SK-N-SH (cell line): Measurements from ENCODE around the gene ZC3H7B. TPM values are rescaled to one million over a fixed set of nuclear protein-coding genes. Genes with fewer than 3 reads are reported as not detected.
A peak's percentile ranks its signal among the peaks of the same experiment; 100 is the strongest.

Source experiments
- CTCF ChIA-PET: fragments of 300-600, 350-600 bp; formaldehyde crosslinking; extraction: SDS; loops from one replicate; lab custom pipeline; 2021; lab: Yijun Ruan, JAX
- POLR2A ChIA-PET: fragments of 350-600 bp; sonication (Branson Sonifier 250); formaldehyde crosslinking; extraction: SDS; loops from one replicate; lab custom pipeline; 2020; ENCODE audit warnings: antibody characterized with exemption, inconsistent platforms; lab: Yijun Ruan, JAX
- DNase-seq: peaks from one replicate; pipeline ENCODE4 v3.0.0; 2012
- H2AFZ ChIP-seq: fragments of 200-600 bp; sonication (generic); 2 replicates; pipeline ENCODE4 v1.8.1; 2016; ENCODE audit warnings: antibody characterized with exemption, mild to moderate bottlenecking, low read depth
- H3F3A ChIP-seq: fragments of 200-600 bp; sonication (generic); replicated peaks from 2 replicates; pipeline ENCODE3; 2016; ENCODE audit warnings: antibody characterized with exemption, mild to moderate bottlenecking; ENCODE audit not compliant: insufficient read depth
- H3K27ac ChIP-seq, 2 experiments: fragments of 200-500 bp in 1 of 2; fragments of 200-600 bp in 1 of 2; sonication (Bioruptor generic) in 1 of 2; sonication (generic), shearing (Covaris generic) in 1 of 2; 2 replicates each; pipeline versions ENCODE4 v1.5.1 to v1.6.1; 2014 to 2016; ENCODE audit warnings: low read depth in 2 of 2, inconsistent platforms in 1 of 2, low read length in 1 of 2, mild to moderate bottlenecking in 1 of 2, mixed read lengths in 1 of 2
- H3K27me3 ChIP-seq: fragments of 200-600 bp; sonication (generic), shearing (Covaris generic); 2 replicates; pipeline ENCODE4 v1.6.1; 2016; ENCODE audit warnings: mixed run types; ENCODE audit not compliant: insufficient read depth
- H3K36me3 ChIP-seq, 2 experiments: fragments of 200-500 bp in 1 of 2; fragments of 200-600 bp in 1 of 2; sonication (Bioruptor generic) in 1 of 2; sonication (generic) in 1 of 2; replicated peaks in 1 of 2; 2 replicates each; pipeline versions ENCODE3 to v1.5.1; 2014 to 2016; ENCODE audit warnings: low read length in 1 of 2, mild to moderate bottlenecking in 1 of 2; ENCODE audit not compliant: insufficient read depth in 2 of 2, control insufficient read depth in 1 of 2
- H3K4me1 ChIP-seq, 2 experiments: fragments of 200-500 bp in 1 of 2; fragments of 200-600 bp in 1 of 2; sonication (Bioruptor generic) in 1 of 2; sonication (generic), shearing (Covaris generic) in 1 of 2; 2 replicates each; pipeline versions ENCODE4 v1.5.1 to v1.6.1; 2014 to 2016; ENCODE audit warnings: low read depth in 1 of 2, low read length in 1 of 2, mixed run types in 1 of 2; ENCODE audit not compliant: insufficient read depth in 2 of 2, control insufficient read depth in 1 of 2
- H3K4me2 ChIP-seq: fragments of 200-600 bp; sonication (generic), shearing (Covaris generic); 2 replicates; pipeline ENCODE4 v1.6.1; 2017; ENCODE audit warnings: mixed run types
- H3K4me3 ChIP-seq, 2 experiments: fragments of 200-500 bp in 1 of 2; fragments of 200-600 bp in 1 of 2; sonication (Bioruptor generic) in 1 of 2; sonication (generic), shearing (Covaris generic) in 1 of 2; 2 replicates each; pipeline versions ENCODE4 v1.5.1 to v1.8.1; 2014 to 2016; ENCODE audit warnings: low read depth in 2 of 2, inconsistent platforms in 1 of 2, low read length in 1 of 2, mild to moderate bottlenecking in 1 of 2, mixed read lengths in 1 of 2, moderate library complexity in 1 of 2
- H3K79me2 ChIP-seq: fragments of 200-600 bp; sonication (generic); 2 replicates; pipeline ENCODE4 v1.8.1; 2017; ENCODE audit warnings: mild to moderate bottlenecking; ENCODE audit not compliant: insufficient read depth
- H3K9ac ChIP-seq: fragments of 200-600 bp; sonication (generic); 2 replicates; pipeline ENCODE4 v1.6.1; 2017; ENCODE audit warnings: mixed run types
- H3K9me2 ChIP-seq: fragments of 200-600 bp; sonication (generic); 2 replicates; pipeline ENCODE4 v1.6.1; 2017; ENCODE audit warnings: mixed run types
- H3K9me3 ChIP-seq: fragments of 200-600 bp; sonication (generic); 2 replicates; pipeline ENCODE4 v1.6.1; 2017; ENCODE audit warnings: mixed run types, mild to moderate bottlenecking, moderate library complexity
- H4K20me1 ChIP-seq: fragments of 200-600 bp; sonication (generic); 2 replicates; pipeline ENCODE4 v1.6.1; 2017; ENCODE audit warnings: mild to moderate bottlenecking, mixed run types; ENCODE audit not compliant: insufficient read depth
- CHD2 ChIP-seq: fragments of 150-350 bp; IDR thresholded peaks from 2 replicates; pipeline ENCODE4 v1.6.1; 2018; ENCODE audit warnings: low read length; ENCODE audit not compliant: partially characterized antibody
- EP300 ChIP-seq, 2 experiments: IDR thresholded peaks; 2 replicates each; pipeline versions ENCODE4 v1.4.0 to v1.6.1; 2012; ENCODE audit warnings: borderline replicate concordance in 1 of 2, low read depth in 1 of 2, low read length in 1 of 2
- EZH2phosphoT487 ChIP-seq: fragments of 200-600 bp; sonication (generic); IDR thresholded peaks from 2 replicates; pipeline ENCODE4 v1.6.1; 2017; ENCODE audit warnings: low read depth, mixed run types, mild to moderate bottlenecking, antibody characterized with exemption, moderate library complexity, borderline replicate concordance
- FOSL2 ChIP-seq: IDR thresholded peaks from 2 replicates; pipeline ENCODE4 v1.4.0; 2012; ENCODE audit warnings: low read depth, mild to moderate bottlenecking, moderate library complexity, borderline replicate concordance
- FOXJ3 ChIP-seq: sonication (generic); formaldehyde crosslinking; IDR thresholded peaks from 2 replicates; pipeline ENCODE4 v1.5.1; 2020; ENCODE audit warnings: mild to moderate bottlenecking, missing genetic modification reagents
- FOXM1 ChIP-seq: IDR thresholded peaks from 2 replicates; pipeline ENCODE4 v1.4.0; 2012; ENCODE audit warnings: low read depth, mild to moderate bottlenecking
- GABPA ChIP-seq: IDR thresholded peaks from 2 replicates; pipeline ENCODE4 v1.4.0; 2012; ENCODE audit warnings: low read depth, mild to moderate bottlenecking
- JUND ChIP-seq: IDR thresholded peaks from 2 replicates; pipeline ENCODE4 v1.4.0; 2012
- MEF2A ChIP-seq: IDR thresholded peaks from 2 replicates; pipeline ENCODE4 v1.4.0; 2012; ENCODE audit warnings: low read depth, borderline replicate concordance
- MXI1 ChIP-seq: IDR thresholded peaks from 2 replicates; pipeline ENCODE4 v1.6.1; 2012; ENCODE audit warnings: mild to moderate bottlenecking, low read depth, low read length, improper control_type of control experiment
- NFIC ChIP-seq: IDR thresholded peaks from 2 replicates; pipeline ENCODE4 v1.4.0; 2012; ENCODE audit warnings: borderline replicate concordance
- NRF1 ChIP-seq: IDR thresholded peaks from 2 replicates; pipeline ENCODE4 v1.6.1; 2012; ENCODE audit warnings: low read depth, mild to moderate bottlenecking, low read length
- RAD21 ChIP-seq: IDR thresholded peaks from 2 replicates; pipeline ENCODE4 v1.6.1; 2012; ENCODE audit warnings: mild to moderate bottlenecking, low read length
- RCOR1 ChIP-seq: fragments of 150-350 bp; IDR thresholded peaks from 2 replicates; pipeline ENCODE4 v1.6.1; 2017; ENCODE audit warnings: antibody characterized with exemption, low read length
- RFX5 ChIP-seq: IDR thresholded peaks from 2 replicates; pipeline ENCODE4 v1.6.1; 2012; ENCODE audit warnings: mild to moderate bottlenecking, improper control_type of control experiment, low read length
- RXRA ChIP-seq: IDR thresholded peaks from 2 replicates; pipeline ENCODE4 v1.4.0; 2012; ENCODE audit warnings: low read depth, mild to moderate bottlenecking, borderline replicate concordance
- SIN3A ChIP-seq: IDR thresholded peaks from 2 replicates; pipeline ENCODE4 v1.6.1; 2012; ENCODE audit warnings: low read depth, mild to moderate bottlenecking, low read length, moderate library complexity, borderline replicate concordance
- TAF1 ChIP-seq: IDR thresholded peaks from 2 replicates; pipeline ENCODE4 v1.6.1; 2012; ENCODE audit warnings: low read depth, mild to moderate bottlenecking, low read length, moderate library complexity, borderline replicate concordance
- TCF12 ChIP-seq: IDR thresholded peaks from 2 replicates; pipeline ENCODE4 v1.4.0; 2012
- TEAD4 ChIP-seq: IDR thresholded peaks from 2 replicates; pipeline ENCODE4 v1.4.0; 2012; ENCODE audit warnings: mild to moderate bottlenecking, borderline replicate concordance; ENCODE audit not compliant: insufficient read depth
- YY1 ChIP-seq: IDR thresholded peaks from 2 replicates; pipeline ENCODE4 v1.4.0; 2012; ENCODE audit warnings: low read depth, mild to moderate bottlenecking
- WGBS: methylation state at CpG from one replicate; pipeline ENCODE4 v1.1.6; 2017; ENCODE audit warnings: low lambda C conversion rate; 5-methylcytosine and 5-hydroxymethylcytosine counted together
- polyA plus RNA-seq, 3 experiments: library from polyadenylated mRNA; depleted of rRNA; stranded (reverse); fragments of >200 nt; gene quantifications; 2 replicates each; pipeline ENCODE4 v1.2.3, GENCODE V29; 2012
- TF ChIP-seq, protein P1 (sequence below): fragments of 150-350 bp; IDR thresholded peaks from 2 replicates; pipeline ENCODE4 v1.6.1; 2017; ENCODE audit warnings: antibody characterized with exemption, low read length, low read depth, borderline replicate concordance
- TF ChIP-seq, protein P2 (sequence below): IDR thresholded peaks from 2 replicates; pipeline ENCODE4 v1.4.0; 2012; ENCODE audit warnings: low read depth
- TF ChIP-seq, protein P3 (sequence below): fragments of 150-350 bp; IDR thresholded peaks from 2 replicates; pipeline ENCODE4 v1.6.1; 2016; ENCODE audit warnings: mild to moderate bottlenecking, low read depth, low read length
- TF ChIP-seq, protein P4 (sequence below): IDR thresholded peaks from 2 replicates; pipeline ENCODE4 v1.4.0; 2012; ENCODE audit warnings: low read depth, borderline replicate concordance

The ZC3H7B gene
- polyA plus RNA-seq, 1 of the 3 experiments (the other 2 are of a cell fraction), result 27.1 TPM

DNA sequence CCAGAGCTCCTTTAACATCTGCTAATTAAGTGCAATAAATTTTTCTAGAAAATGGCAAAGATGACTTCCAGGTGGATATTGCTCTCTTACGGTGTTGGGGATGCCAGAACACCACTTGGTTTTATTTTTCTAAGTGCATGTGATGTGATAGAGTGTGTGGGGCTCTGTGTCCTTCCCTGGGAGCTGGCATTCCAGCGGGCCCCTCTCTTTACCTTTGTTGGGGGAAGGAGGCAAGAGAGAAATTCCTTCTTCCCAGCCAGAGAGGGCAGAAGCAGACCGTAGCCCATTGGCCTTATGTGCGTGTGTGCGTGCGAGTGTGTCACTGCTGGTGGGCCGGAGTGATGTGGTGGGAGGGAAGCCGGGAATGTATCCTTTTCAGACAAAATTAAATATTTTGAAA, 97.6 kb downstream of the ZC3H7B start:
- Histone ChIP-seq H3K9me3 (no peaks in the 10 kb centered on the region), H3K27me3 (no peaks in the 10 kb centered on the region), H3K79me2 (no peaks in the 10 kb centered on the region), H3K4me1 (peaks cover 10 to 19% of the 10 kb centered on the region in 2 experiments; a peak in 2 of 4 replicates), H3K4me3 (no peak overlapping the region)
- WGBS, result 91% methylated on average over 7 of the region's 8 CpGs
- DNase-seq, result no peak
- POLR2A ChIA-PET, result no interaction called here
- TF ChIP-seq FOXJ3 (CRISPR knock-in tag), result no peak
- no peak for TF ChIP-seq GABPA
- TF ChIP-seq TEAD4, result no peak
- no peak for TF ChIP-seq FOSL2
- no peak for TF ChIP-seq TCF12
- no peak for TF ChIP-seq EP300 (IDR thresholded peaks at IDR 0.05; ENCODE audit: borderline replicate concordance in 1 of 2, low read depth in 1 of 2, low read length in 1 of 2)
- TF ChIP-seq RXRA, result no peak
- TF ChIP-seq JUND, result no peak
- TF ChIP-seq, protein P1, sequence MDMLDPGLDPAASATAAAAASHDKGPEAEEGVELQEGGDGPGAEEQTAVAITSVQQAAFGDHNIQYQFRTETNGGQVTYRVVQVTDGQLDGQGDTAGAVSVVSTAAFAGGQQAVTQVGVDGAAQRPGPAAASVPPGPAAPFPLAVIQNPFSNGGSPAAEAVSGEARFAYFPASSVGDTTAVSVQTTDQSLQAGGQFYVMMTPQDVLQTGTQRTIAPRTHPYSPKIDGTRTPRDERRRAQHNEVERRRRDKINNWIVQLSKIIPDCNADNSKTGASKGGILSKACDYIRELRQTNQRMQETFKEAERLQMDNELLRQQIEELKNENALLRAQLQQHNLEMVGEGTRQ, result no peak
- no peak for TF ChIP-seq RAD21
- no peak for TF ChIP-seq MEF2A
- no peak for TF ChIP-seq MXI1
- TF ChIP-seq, all 33 proteins: peak for 0
- H3K9me2 ChIP-seq, result no peaks in the 10 kb centered on the region
- no peak overlapping the region for H3K9ac ChIP-seq
- CTCF ChIA-PET, result interaction anchor here (0.6 to 2.2 kb wide), 4 partner anchors 32 to 199 kb away, joined by 3 to 7 read pairs (median 4); no protein-coding TSS in a partner anchor
- H3K27ac ChIP-seq, result no peak overlapping the region
- H3F3A ChIP-seq, result no peaks in the 10 kb centered on the region
- H3K4me2 ChIP-seq, result no peak overlapping the region
- peaks cover 0 to 19% of the 10 kb centered on the region in 2 experiments for H3K36me3 ChIP-seq
- no peaks in the 10 kb centered on the region for H4K20me1 ChIP-seq
- H2AFZ ChIP-seq, result no peak overlapping the region

DNA sequence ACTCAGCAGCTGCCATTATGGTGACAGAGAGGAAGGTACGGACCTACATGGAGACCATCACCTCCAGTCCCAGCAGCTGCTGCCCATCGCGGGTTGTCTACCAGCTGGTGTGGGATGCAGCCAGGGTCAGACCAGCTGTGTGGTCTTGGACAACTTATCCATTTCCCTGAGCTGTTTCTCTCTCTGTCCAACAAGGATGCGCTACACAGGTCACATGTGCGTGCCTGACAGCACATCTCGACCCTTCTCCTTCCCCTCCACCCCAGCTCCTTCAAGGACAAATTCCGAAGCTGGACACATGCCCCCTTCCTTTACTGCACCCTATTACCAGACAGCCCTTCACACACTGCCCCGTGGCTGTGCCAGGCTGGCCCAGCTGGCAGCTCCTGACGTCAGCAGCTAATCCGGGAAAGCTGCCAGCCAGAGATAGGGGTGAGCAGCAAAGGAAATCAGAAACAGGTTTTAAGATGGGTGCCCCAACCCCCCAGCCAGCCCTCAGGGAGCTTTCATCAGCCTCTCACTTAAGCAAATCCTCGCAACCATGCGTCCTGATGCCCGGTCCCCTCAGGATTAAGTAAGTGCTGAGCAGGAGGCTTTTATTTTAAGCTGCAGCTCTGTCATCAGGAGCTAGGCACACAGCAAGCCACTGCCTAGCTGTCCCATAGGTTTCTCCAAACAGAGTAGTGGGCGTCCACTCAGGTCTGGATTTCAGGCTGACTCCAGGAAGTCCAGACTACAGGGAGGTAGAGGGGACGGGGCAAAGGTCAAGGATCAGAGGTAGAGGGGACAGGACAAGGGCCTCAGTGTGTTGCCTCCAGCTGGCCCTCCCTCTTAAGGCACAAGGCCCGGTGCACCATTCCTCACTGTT, 100.7 kb downstream of the ZC3H7B start:
- Histone ChIP-seq H3K9me3 (no peaks in the 10 kb centered on the region), H3F3A (no peaks in the 10 kb centered on the region), H3K4me2 (peak overlapping the region; percentile 33), H4K20me1 (no peaks in the 10 kb centered on the region), H3K9me2 (no peaks in the 10 kb centered on the region), H3K4me1 (peaks cover 10 to 16% of the 10 kb centered on the region in 2 experiments; a peak in 2 of 4 replicates), H3K9ac (no peak overlapping the region), H2AFZ (peak overlapping the region; percentile 22; the same call in 1 of the 2 replicates), H3K4me3 (no peak overlapping the region), H3K79me2 (no peaks in the 10 kb centered on the region), H3K27me3 (no peaks in the 10 kb centered on the region), H3K27ac (peak overlapping the region; percentile 62 to 90; a peak in 3 of 4 replicates), H3K36me3 (peaks cover 0 to 6% of the 10 kb centered on the region in 2 experiments)
- DNase-seq, result peak; percentile 81
- ChIA-PET POLR2A (interaction anchor here (0.8 to 3.0 kb wide), 5 partner anchors 20 to 116 kb away, joined by 3 to 15 read pairs (median 4); partner anchors contain the start of genes ACO2, PHF5A, RANGAP1 and TEF), CTCF (interaction anchor here (0.9 to 5.7 kb wide), 7 partner anchors 34 to 479 kb away, joined by 3 to 69 read pairs (median 6); partner anchors contain the start of genes DESI1 and XRCC6)
- WGBS, result 34% methylated on average over 9 of the region's 16 CpGs
- TF ChIP-seq EZH2phosphoT487 (no peak), FOXM1 (no peak), TAF1 (no peak), CHD2 (peak; percentile 64), RFX5 (no peak), NRF1 (no peak), RCOR1 (no peak), SIN3A (no peak), RXRA (no peak), FOXJ3 (CRISPR knock-in tag) (0 out of 2 replicates have a peak, but pooled peaks have one; percentile 24), YY1 (no peak), NFIC (peak; percentile 68)
- TF ChIP-seq, protein P2, sequence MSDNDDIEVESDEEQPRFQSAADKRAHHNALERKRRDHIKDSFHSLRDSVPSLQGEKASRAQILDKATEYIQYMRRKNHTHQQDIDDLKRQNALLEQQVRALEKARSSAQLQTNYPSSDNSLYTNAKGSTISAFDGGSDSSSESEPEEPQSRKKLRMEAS, result no peak
- TF ChIP-seq, protein P3, sequence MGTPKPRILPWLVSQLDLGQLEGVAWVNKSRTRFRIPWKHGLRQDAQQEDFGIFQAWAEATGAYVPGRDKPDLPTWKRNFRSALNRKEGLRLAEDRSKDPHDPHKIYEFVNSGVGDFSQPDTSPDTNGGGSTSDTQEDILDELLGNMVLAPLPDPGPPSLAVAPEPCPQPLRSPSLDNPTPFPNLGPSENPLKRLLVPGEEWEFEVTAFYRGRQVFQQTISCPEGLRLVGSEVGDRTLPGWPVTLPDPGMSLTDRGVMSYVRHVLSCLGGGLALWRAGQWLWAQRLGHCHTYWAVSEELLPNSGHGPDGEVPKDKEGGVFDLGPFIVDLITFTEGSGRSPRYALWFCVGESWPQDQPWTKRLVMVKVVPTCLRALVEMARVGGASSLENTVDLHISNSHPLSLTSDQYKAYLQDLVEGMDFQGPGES, result no peak
- TF ChIP-seq, protein P4, sequence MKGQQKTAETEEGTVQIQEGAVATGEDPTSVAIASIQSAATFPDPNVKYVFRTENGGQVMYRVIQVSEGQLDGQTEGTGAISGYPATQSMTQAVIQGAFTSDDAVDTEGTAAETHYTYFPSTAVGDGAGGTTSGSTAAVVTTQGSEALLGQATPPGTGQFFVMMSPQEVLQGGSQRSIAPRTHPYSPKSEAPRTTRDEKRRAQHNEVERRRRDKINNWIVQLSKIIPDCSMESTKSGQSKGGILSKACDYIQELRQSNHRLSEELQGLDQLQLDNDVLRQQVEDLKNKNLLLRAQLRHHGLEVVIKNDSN, result no peak; the same call in 1 of the 2 replicates
